HUES6 (cell line): ENCODE measurements around the gene DNAAF8.

Experiments used
- H3K27ac ChIP-seq: 2 replicates; pipeline ENCODE4 v1.7.0; 2013; ENCODE audit warnings: low read depth, mild to moderate bottlenecking, low read length, inconsistent platforms
- H3K27me3 ChIP-seq: 2 replicates; pipeline ENCODE4 v1.6.1; 2013; ENCODE audit warnings: low read length; ENCODE audit not compliant: control insufficient read depth, insufficient read depth
- H3K36me3 ChIP-seq: 2 replicates; pipeline ENCODE4 v1.6.1; 2013; ENCODE audit warnings: low read length; ENCODE audit not compliant: control insufficient read depth, insufficient read depth
- H3K4me1 ChIP-seq: 2 replicates; pipeline ENCODE4 v1.6.1; 2013; ENCODE audit warnings: low read length; ENCODE audit not compliant: control insufficient read depth, insufficient read depth
- H3K4me3 ChIP-seq: 2 replicates; pipeline ENCODE4 v1.5.1; 2013; ENCODE audit warnings: low read depth, low read length
- H3K9ac ChIP-seq: one replicate; pipeline ENCODE4 v1.6.1; 2013; ENCODE audit warnings: mild to moderate bottlenecking, low read length
- H3K9me3 ChIP-seq: 2 replicates; pipeline ENCODE4 v1.6.1; 2013; ENCODE audit warnings: low read depth, low read length; ENCODE audit not compliant: control insufficient read depth, insufficient read depth

The DNAAF8 gene

DNA sequence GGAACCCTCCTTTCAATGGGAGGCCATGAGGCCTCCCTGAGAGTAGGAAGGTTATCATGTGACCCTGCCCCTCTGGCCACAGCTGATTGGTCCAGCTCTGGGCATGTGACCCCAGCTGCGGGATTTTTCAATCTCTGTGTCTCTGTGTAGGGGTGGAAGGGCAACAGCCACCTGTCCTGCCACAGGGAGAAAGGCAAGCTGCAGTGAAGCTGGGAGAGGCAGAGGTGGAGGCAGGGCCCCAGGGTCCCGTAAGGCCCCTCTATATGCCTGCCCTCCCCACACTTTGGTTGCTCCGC, 10.9 kb downstream of the DNAAF8 start:
- no peak overlapping the region for H3K9ac ChIP-seq
- peaks cover 4% of the 10 kb centered on the region; the same call in 1 of the 2 replicates for H3K4me1 ChIP-seq
- H3K27me3 ChIP-seq, result no peaks in the 10 kb centered on the region
- H3K9me3 ChIP-seq, result no peaks in the 10 kb centered on the region
- H3K36me3 ChIP-seq, result peaks cover 2% of the 10 kb centered on the region; the same call in 1 of the 2 replicates
- H3K4me3 ChIP-seq, result no peak overlapping the region
- H3K27ac ChIP-seq, result no peak overlapping the region

DNA sequence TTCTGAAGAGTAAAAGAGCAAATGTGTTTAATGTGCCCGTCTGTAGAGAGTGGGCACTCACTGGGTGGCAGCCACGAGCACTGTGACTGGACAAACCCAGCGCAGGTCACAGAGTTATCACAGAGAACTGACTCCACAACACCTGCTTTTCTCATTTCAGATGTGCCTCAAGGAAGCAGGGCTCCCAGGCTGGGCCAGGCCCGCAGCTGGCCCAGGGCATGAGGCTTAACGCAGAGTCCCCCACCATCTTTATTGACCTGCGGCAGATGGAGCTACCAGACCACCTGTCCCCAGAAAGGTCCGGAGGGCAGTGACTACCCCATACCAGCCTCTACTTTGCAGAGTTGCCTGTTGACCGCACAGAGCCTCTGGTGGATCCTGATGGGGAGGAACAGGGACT, 11.9 kb downstream of the DNAAF8 start:
- no peak overlapping the region for H3K4me3 ChIP-seq
- H3K9ac ChIP-seq, result no peak overlapping the region
- no peaks in the 10 kb centered on the region for H3K9me3 ChIP-seq
- H3K27me3 ChIP-seq, result no peaks in the 10 kb centered on the region
- H3K36me3 ChIP-seq, result peaks cover 8% of the 10 kb centered on the region
- no peak overlapping the region for H3K27ac ChIP-seq
- peaks cover 4% of the 10 kb centered on the region; the same call in 1 of the 2 replicates for H3K4me1 ChIP-seq

DNA sequence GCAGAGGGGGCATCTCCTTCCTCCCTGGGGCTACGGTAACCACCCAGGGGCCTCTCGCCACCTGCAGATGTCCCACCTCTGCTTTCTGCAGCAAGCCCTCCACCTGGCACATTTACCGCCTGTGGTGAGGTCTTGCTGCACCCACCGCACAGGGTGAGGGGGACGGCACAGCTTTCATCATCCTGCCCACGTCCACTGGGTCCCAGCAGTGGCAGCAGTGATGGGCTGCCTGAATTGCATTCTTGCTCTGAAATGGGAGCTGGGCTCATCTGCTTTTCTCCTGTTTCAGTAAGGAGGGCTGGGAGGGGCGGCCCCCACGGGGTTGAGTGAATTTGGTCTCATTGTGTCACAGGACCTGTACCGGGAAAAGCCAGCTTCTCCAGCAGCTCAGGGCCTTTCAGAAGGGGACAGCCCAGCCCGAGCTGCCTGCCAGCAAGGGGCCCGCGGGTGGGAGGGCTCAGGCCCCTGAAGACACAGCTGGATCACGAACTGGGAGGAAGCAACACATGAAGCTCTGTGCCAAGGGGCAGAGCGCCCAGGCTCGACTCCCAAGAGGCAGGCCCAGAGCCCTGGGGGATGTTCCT, 12.7 kb downstream of the DNAAF8 start:
- no peak overlapping the region for H3K9ac ChIP-seq
- peaks cover 16% of the 10 kb centered on the region for H3K36me3 ChIP-seq
- no peak overlapping the region for H3K4me3 ChIP-seq
- H3K27me3 ChIP-seq, result no peaks in the 10 kb centered on the region
- H3K9me3 ChIP-seq, result no peaks in the 10 kb centered on the region
- no peak overlapping the region for H3K27ac ChIP-seq
- H3K4me1 ChIP-seq, result peaks cover 4% of the 10 kb centered on the region; the same call in 1 of the 2 replicates

DNA sequence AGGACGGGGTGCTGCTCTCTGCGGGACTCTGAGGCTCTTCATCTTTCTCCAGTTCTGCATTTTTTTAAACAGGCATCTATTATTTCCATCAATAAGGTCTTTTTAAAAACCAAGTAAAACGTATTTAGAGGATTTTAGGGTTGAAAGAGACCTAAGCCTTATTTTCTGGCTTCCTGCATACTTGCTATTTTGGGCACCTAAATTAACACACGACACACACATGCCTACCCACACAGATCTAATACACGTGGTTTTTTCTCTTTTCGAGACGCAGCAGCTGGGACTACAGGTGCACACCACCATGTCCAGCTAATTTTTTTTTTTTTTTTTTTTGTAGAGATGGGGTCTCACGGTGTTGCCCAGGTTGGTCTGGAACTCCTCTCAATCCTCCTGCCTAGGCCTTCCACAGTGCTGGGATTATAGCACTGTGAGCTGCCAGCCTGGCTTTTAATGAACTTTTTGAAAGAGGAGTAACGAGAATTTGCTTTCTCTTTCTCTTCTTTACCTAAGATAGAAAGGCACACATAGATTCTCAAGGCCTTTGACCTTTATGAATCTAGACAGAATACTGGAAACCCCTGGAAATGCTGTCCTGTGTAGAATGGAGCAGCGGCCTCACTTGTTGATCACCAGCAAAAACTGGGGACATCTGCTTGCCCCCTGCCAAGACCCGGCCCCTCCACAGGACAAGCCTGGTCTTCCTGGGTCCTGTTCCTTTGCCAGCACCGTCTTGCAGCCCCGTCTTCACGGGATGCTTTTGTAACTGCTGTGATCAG, 13.8 kb downstream of the DNAAF8 start:
- Histone ChIP-seq H3K9ac (no peak overlapping the region), H3K36me3 (peaks cover 27% of the 10 kb centered on the region), H3K4me3 (no peak overlapping the region), H3K4me1 (peaks cover 4% of the 10 kb centered on the region; the same call in 1 of the 2 replicates), H3K27me3 (no peaks in the 10 kb centered on the region), H3K27ac (no peak overlapping the region), H3K9me3 (no peaks in the 10 kb centered on the region)

DNA sequence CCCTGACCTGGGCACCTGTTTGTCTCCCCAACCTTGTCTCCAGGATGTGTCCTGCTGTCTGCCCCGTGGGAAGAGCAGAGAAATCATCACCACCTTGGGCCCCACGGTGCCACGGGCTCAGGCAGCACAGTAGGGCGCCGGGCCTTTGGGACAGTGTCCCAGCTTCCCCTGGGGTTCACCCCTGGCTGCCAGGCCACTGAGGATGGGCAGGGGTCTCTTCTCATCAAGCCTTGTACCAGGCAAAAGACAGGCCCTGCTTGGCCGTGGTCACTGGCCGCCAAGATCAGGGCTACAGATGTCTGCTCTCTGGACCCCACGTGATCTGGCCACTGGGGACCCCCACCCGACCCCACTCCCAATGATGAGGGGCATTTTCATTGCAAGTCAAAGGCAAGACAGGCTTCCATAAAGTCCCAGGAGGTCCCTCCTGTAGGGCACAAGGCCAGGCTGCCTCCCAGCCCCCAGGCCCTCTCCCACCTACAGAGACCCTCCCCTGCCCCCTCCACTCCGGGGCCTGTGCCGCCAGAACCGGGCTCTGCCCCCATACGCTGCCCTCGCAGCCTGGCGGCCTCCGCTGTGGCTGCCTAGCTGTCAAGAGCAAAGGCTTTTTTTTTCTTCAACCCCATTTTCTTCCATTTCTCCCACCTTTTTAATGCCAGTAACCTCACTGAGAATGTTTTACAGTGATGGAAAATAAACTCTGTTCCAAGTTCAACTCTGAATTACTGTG, 14.5 kb downstream of the DNAAF8 start:
- no peak overlapping the region for H3K27ac ChIP-seq

DNA sequence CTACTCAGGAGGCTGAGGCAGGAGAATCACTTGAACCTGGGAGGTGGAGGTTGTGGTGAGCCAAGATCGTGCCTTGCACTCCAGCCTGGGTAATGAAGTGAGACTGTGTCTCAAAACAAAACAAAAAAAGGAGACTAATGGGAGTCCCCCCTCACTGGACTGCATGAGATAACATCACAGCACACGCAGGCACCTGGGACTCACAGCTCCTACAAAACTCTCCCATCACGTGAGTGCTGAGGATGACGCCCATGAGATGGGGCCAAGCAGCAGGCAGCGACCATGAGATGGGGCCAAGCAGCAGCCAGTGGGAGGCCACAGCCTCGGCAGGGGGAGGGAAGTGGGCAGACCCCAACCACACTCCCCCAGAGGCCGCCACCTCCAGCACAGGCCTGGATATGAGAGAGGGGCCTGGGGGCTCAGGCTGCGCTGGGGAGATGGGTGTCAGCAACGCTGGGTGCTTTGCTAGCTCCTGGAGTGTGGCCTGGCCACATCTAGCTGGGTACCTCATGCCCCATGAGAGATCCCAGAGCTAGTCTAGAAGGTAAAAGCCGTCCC, 15.4 kb downstream of the DNAAF8 start:
- Histone ChIP-seq H3K4me1 (no peaks in the 10 kb centered on the region), H3K9ac (no peak overlapping the region), H3K9me3 (no peaks in the 10 kb centered on the region), H3K27ac (no peak overlapping the region), H3K4me3 (no peak overlapping the region), H3K36me3 (peaks cover 39% of the 10 kb centered on the region), H3K27me3 (no peaks in the 10 kb centered on the region)

More for the DNA sequence above, 14.5 kb downstream of the DNAAF8 start:
- H3K9me3 ChIP-seq, result no peaks in the 10 kb centered on the region
- no peaks in the 10 kb centered on the region for H3K4me1 ChIP-seq
- H3K9ac ChIP-seq, result no peak overlapping the region
- H3K27me3 ChIP-seq, result no peaks in the 10 kb centered on the region
- H3K36me3 ChIP-seq, result peaks cover 34% of the 10 kb centered on the region
- no peak overlapping the region for H3K4me3 ChIP-seq

DNA sequence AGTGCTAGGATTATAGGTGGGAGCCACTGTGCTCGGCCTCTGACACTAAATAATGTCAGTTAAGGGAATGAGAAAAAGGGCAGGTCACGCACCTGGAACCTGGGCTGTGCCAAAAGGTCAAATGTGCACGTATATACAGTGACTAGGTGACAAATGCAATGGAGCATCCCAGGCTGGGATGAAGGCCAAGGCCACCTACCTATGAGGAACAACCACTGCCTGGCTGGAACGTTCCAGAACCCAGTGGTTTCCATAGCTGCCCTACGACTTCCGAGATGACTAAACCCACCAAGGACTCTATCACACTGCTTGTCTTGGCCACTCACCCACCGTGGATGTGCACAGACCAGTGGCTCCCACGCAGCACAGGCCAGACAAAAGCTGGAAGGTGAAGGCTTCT, 16.6 kb downstream of the DNAAF8 start:
- peaks cover 49% of the 10 kb centered on the region for H3K36me3 ChIP-seq

DNA sequence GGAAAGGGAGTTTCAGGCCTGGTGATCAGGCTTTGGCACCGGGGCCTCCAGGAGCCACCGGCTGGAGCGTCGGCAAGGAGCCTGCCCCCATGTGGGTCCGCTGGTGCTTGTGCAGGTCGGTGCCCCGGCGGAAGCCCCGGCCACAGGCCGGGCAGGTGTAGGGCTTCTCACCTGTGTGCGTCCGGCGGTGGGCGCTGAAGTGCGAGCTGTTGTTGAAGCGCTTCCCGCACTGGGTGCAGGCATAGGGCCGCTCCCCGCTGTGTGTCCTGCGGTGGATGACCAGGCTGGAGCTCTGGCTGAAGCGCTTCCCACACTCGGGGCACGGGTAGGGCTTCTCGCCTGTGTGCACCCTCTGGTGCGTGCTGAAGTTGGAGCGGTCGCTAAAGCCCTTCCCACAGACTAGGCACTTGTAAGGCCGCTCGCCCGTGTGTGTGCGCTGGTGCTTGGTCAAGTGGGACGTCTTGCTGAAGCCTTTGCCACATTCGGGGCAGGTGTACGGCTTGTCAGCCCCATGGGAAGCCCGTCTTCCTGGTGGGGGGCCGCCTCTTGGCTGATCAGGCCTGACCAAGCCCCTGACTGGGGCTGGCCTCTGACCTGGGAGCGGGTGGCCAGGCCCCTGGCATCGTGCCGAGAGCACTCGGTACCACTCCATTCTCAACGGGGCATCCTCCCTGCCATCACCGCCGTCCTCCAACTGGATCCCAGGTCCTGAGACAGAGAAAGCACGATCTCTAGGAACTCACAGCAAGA, 18.2 kb downstream of the DNAAF8 start:
- Histone ChIP-seq H3K9me3 (0 out of 2 replicates have a peak, but pooled peaks cover 7% of the 10 kb centered on the region), H3K4me3 (no peak overlapping the region), H3K27me3 (no peaks in the 10 kb centered on the region), H3K4me1 (no peaks in the 10 kb centered on the region), H3K27ac (no peak overlapping the region), H3K9ac (no peak overlapping the region), H3K36me3 (peaks cover 64% of the 10 kb centered on the region)

More for the DNA sequence above, 16.6 kb downstream of the DNAAF8 start:
- H3K27ac ChIP-seq, result no peak overlapping the region
- H3K27me3 ChIP-seq, result no peaks in the 10 kb centered on the region
- H3K9ac ChIP-seq, result no peak overlapping the region
- H3K4me3 ChIP-seq, result no peak overlapping the region
- 0 out of 2 replicates have a peak, but pooled peaks cover 6% of the 10 kb centered on the region for H3K9me3 ChIP-seq
- no peaks in the 10 kb centered on the region for H3K4me1 ChIP-seq

DNA sequence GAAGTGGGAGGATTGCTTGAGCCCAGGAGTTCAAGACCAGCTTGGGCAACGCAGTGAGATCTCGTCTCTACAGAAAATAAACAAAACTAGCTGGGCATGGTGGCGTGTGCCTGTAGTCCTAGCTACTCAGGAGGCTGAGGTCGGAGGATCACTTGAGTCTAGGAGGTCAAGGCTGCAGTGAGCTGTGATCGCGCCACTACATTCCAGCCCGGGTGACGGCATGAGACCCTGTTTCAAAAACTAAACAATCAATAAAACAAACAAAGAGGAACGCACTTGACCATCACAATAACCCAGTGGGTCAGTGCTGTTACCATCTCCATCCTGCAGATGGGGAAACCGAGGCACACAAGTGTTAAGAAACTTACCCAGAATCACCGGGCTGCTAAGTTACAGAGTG, 18.9 kb downstream of the DNAAF8 start:
- Histone ChIP-seq H3K4me1 (no peaks in the 10 kb centered on the region), H3K4me3 (no peak overlapping the region), H3K9ac (no peak overlapping the region), H3K9me3 (0 out of 2 replicates have a peak, but pooled peaks cover 7% of the 10 kb centered on the region), H3K36me3 (peaks cover 68% of the 10 kb centered on the region), H3K27me3 (no peaks in the 10 kb centered on the region), H3K27ac (no peak overlapping the region)

DNA sequence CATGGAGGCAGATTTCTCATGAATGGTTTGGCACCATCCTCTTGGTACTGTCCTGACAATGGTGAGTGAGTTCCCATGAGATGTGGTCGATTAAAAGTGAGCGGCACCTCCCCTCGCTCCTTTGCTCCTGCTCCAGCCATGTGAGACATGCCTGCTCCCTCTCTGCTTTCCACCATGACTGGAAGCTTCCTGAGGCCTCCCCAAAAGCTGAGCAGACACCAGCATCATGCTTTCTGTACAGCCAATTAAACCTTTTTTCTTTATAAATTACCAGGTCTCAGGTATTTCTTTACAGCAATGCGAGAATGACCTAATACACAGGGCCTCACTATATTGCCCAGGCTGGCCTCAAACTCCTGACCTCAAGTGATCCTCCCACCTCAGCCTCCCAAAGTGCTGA, 20.5 kb downstream of the DNAAF8 start:
- Histone ChIP-seq H3K4me3 (no peak overlapping the region), H3K36me3 (peaks cover 82% of the 10 kb centered on the region), H3K9ac (no peak overlapping the region), H3K27me3 (no peaks in the 10 kb centered on the region), H3K27ac (no peak overlapping the region), H3K4me1 (no peaks in the 10 kb centered on the region), H3K9me3 (0 out of 2 replicates have a peak, but pooled peaks cover 7% of the 10 kb centered on the region)
